Large intestine (tissue), 3 donors: ENCODE measurements around the gene IL4I1. TPM values are rescaled to one million over a fixed set of nuclear protein-coding genes. Genes with fewer than 3 reads are reported as not detected.

Source experiments
- DNase-seq, 2 donors: peaks; one replicate each; pipeline versions ENCODE4 v3.0.0 to v3.0.0-alpha.2; 2013
- H3K27ac ChIP-seq: one replicate; pipeline ENCODE4 v1.5.1; 2013; ENCODE audit warnings: low read length
- H3K27me3 ChIP-seq: 2 replicates; pipeline ENCODE4 v1.6.1; 2013; ENCODE audit warnings: low read length; ENCODE audit not compliant: control insufficient read depth, insufficient read depth
- H3K36me3 ChIP-seq: 2 replicates; pipeline ENCODE4 v1.6.1; 2013; ENCODE audit warnings: low read length; ENCODE audit not compliant: control insufficient read depth, insufficient read depth
- H3K4me1 ChIP-seq: one replicate; pipeline ENCODE4 v1.6.1; 2013; ENCODE audit warnings: low read length; ENCODE audit not compliant: control insufficient read depth, insufficient read depth
- H3K4me3 ChIP-seq: one replicate; pipeline ENCODE4 v1.5.1; 2013; ENCODE audit warnings: low read length
- H3K9me3 ChIP-seq: one replicate; pipeline ENCODE4 v1.6.1; 2013; ENCODE audit warnings: mild to moderate bottlenecking, low read depth, low read length, moderate library complexity; ENCODE audit not compliant: control insufficient read depth
- WGBS: methylation state at CpG from one replicate; pipeline ENCODE4 v1.1.5; 2013; ENCODE audit warnings: low lambda C conversion rate; ENCODE audit not compliant: insufficient coverage; 5-methylcytosine and 5-hydroxymethylcytosine counted together
- polyA plus RNA-seq: library from polyadenylated mRNA; unstranded; fragments of 120-200 nt; gene quantifications from one replicate; pipeline ENCODE4 v1.2.1, GENCODE V29; 2013

Gene IL4I1
- polyA plus RNA-seq, 1 donor = 3.5 TPM

- Histone ChIP-seq H3K36me3 (peaks cover 2% of the 10 kb centered on the region), H3K9me3 (peaks cover 3% of the 10 kb centered on the region), H3K27ac (no peak overlapping the region), H3K4me3 (no peak overlapping the region), H3K4me1 (peaks cover 10% of the 10 kb centered on the region), H3K27me3 (no peaks in the 10 kb centered on the region)
- no peak for DNase-seq
- WGBS = 88% methylated on average over 1 of the region's 10 CpGs
Measured at GRCh38 chr19:49847731-49848696, 48.7 kb downstream of the IL4I1 start.

DNA sequence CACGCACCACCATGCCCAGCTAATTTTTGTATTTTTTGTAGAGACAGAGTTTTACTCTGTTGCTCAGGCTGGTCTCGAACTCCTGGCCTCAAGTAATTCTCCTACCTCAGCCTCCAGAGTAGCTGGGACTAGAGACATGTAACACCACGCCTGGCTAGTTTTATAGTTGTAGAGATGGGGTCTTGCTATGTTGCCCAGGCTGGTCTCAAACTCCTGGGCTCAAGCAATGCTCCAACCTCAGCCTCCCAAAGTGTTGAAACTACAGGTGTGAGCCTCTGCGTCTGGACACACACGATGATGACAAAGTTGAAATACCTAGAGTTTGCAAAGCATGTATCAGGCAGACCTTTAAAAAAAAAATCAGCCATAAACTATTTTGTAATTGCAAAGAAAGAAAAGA is 50.3 kb downstream of the IL4I1 start:
- DNase-seq = no peak
- Histone ChIP-seq H3K27me3 (no peaks in the 10 kb centered on the region), H3K4me1 (no peaks in the 10 kb centered on the region), H3K9me3 (peaks cover 3% of the 10 kb centered on the region), H3K36me3 (peaks cover 2% of the 10 kb centered on the region), H3K27ac (no peak overlapping the region), H3K4me3 (no peak overlapping the region)
- WGBS = no CpG with 5 or more reads among the region's 5 CpGs

DNA sequence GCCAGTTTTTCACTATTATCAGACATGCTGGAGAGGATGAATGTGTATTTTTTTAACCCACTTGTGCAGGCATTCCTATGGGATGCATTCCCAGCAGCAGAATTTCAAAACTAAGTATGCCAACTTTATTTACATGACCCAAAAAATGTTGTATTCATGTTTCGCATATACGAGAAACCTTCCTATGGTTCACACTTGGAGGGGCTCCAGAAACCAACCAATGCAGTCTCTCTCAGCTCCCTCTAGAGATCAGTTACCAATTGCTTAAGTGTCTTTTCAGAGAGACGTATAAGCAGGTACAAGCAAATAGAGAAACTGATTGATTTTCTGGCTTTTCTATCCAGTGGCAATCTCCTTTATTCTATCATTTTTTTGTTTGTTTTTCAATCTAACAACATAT is 51.3 kb downstream of the IL4I1 start:
- Histone ChIP-seq H3K36me3 (peaks cover 5% of the 10 kb centered on the region), H3K4me1 (no peaks in the 10 kb centered on the region), H3K4me3 (no peak overlapping the region), H3K27me3 (no peaks in the 10 kb centered on the region), H3K27ac (no peak overlapping the region), H3K9me3 (peaks cover under 1% of the 10 kb centered on the region)
- WGBS = no CpG with 5 or more reads among the region's 3 CpGs
- no peak for DNase-seq

DNA sequence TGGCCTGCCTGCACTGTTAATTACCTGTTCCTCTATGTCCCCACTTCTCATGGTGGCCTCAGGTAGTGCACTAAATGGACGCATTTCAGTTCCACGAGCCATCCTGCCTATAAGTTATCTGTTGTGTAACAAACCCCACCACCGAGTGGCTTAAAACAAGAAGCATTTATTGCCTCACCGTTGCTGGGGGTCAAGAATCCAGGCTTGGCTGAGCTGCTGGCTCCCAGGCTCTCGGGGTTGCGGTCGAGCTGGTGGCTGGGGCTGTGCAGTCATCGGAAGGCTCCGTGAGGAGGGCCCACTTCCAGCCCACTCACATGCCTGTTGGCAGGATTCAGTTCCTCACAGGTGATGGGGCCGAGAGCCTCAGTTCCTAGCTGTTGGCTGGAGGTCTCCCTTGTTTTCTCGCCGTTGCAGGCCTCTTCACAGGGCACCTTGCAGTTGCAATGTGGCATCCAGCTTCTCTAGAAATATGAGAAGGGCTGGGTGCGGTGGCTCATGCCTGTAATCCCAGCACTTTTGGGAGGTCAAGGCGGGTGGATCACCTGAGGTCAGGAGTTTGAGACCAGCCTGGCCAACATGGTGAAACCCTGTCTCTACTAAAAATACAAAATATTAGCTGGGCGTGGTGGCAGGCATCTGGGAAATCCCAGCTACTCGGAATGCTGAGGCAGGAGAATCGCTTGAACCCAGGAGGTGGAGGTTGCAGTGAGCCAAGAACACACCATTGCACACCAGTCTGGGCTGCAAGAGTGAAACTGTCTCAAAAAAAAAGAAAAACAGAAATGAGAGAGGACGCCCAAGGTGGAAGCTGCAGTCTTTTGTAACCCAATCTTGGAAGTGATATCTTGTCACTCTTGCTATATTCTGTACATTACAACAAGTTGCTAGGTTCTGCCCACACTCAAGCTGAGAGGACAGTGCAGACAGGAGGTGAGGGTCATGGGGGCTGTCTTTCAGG is 52.3 kb downstream of the IL4I1 start:
- no peaks in the 10 kb centered on the region for H3K9me3 ChIP-seq
- no peak for DNase-seq
- H3K27ac ChIP-seq = no peak overlapping the region
- no peak overlapping the region for H3K4me3 ChIP-seq
- peaks cover 10% of the 10 kb centered on the region for H3K36me3 ChIP-seq
- no peaks in the 10 kb centered on the region for H3K4me1 ChIP-seq
- no peaks in the 10 kb centered on the region for H3K27me3 ChIP-seq
- no CpG with 5 or more reads among the region's 18 CpGs for WGBS

DNA sequence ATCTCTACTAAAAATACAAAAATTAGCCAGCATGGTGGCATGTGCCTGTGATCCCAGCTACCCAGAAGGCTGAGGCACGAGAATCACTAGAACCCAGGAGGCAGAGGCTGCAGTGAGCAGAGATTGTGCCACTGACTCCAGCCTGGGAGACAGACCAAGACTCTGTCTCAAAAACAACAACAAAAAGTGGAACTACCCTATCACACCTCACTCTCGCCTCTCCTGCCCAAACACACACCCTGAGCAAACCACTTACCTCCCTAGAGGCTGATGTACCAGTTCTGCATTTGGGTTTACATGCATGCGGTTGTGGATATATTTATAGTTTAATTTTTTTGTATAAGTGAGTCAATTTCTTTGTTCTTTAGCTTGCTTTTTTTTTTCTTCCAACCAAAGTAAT is 53.4 kb downstream of the IL4I1 start:
- peaks cover 21% of the 10 kb centered on the region for H3K36me3 ChIP-seq
- WGBS = 100% methylated on average over 1 of the region's 3 CpGs
- H3K9me3 ChIP-seq = no peaks in the 10 kb centered on the region
- H3K4me3 ChIP-seq = no peak overlapping the region
- H3K27ac ChIP-seq = no peak overlapping the region
- DNase-seq = no peak
- H3K27me3 ChIP-seq = no peaks in the 10 kb centered on the region
- no peaks in the 10 kb centered on the region for H3K4me1 ChIP-seq

DNA sequence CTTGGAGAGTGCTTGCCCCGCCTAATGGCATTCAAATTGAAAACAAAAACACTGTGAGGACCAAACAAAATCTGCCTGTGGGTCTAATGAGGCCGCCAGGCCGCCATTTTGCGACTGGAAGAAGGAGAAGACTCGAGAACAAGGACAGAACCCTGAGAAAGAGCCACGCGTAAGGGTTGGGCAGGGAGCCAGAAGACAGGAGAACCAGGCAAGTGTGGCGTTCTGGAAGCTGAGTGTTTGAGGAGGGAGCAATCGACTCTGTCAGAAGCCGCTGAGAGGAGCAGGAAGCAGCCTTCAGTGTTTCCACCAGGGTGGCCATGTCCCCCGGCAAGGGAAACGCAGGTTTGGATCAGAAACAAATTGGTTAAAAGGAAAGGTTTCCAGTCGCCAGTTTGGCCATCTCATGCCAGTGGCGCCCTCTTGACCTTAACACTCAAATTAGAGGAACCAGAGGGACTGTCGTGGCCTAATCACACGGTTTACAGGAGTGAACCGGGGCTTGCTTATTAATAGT is 55.9 kb downstream of the IL4I1 start:
- DNase-seq = no peak
- H3K4me1 ChIP-seq = no peaks in the 10 kb centered on the region
- H3K4me3 ChIP-seq = no peak overlapping the region
- no peaks in the 10 kb centered on the region for H3K9me3 ChIP-seq
- peaks cover 46% of the 10 kb centered on the region for H3K36me3 ChIP-seq
- WGBS = 88% methylated on average over 5 of the region's 17 CpGs
- H3K27ac ChIP-seq = no peak overlapping the region
- no peaks in the 10 kb centered on the region for H3K27me3 ChIP-seq

GRCh38 chr19:49840321-49840720 is 56.4 kb downstream of the IL4I1 start:
- H3K4me3 ChIP-seq = no peak overlapping the region
- no peak for DNase-seq
- peaks cover 51% of the 10 kb centered on the region for H3K36me3 ChIP-seq
- H3K9me3 ChIP-seq = no peaks in the 10 kb centered on the region
- WGBS = 60% methylated on average over 2 of the region's 11 CpGs
- no peaks in the 10 kb centered on the region for H3K27me3 ChIP-seq
- no peaks in the 10 kb centered on the region for H3K4me1 ChIP-seq
- no peak overlapping the region for H3K27ac ChIP-seq

- H3K4me3 ChIP-seq = no peak overlapping the region
- no peaks in the 10 kb centered on the region for H3K4me1 ChIP-seq
- DNase-seq = no peak
- H3K27ac ChIP-seq = no peak overlapping the region
- no CpG with 5 or more reads among the region's 11 CpGs for WGBS
- H3K9me3 ChIP-seq = no peaks in the 10 kb centered on the region
- no peaks in the 10 kb centered on the region for H3K27me3 ChIP-seq
- H3K36me3 ChIP-seq = peaks cover 57% of the 10 kb centered on the region
Measured at GRCh38 chr19:49839713-49840112, 57.0 kb downstream of the IL4I1 start.
